ENCODE data around the gene SYCP2L. TPM values are rescaled to one million over a fixed set of nuclear protein-coding genes. Genes with fewer than 3 reads are reported as not detected.
"Not testable (repeated sequence)": the region's sequence is repeated elsewhere in the genome, so short reads cannot be mapped to it uniquely, and the experiment has no call there.

Gene SYCP2L
- total and polyA plus RNA-seq, 4 donors, result 0.49 to 5.3 (median 0.69) TPM

- no peaks in the 10 kb centered on the region for H3K4me1 ChIP-seq (ENCODE audit: control insufficient read depth in 5 of 5, insufficient read depth in 5 of 5, low read length in 5 of 5)
- H3K4me3 ChIP-seq, result no peak overlapping the region
- ATAC-seq (ENCODE audit: insufficient read depth, low FRiP score) (no peak), DNase-seq (no peak)
- H3K27me3 ChIP-seq (ENCODE audit: control insufficient read depth in 3 of 3, insufficient read depth in 3 of 3, low read length in 2 of 3), result no peaks in the 10 kb centered on the region
- WGBS, 2 donors, result 94 to 97% methylated on average over 2 of the region's 2 CpGs
- TF ChIP-seq, protein P1, sequence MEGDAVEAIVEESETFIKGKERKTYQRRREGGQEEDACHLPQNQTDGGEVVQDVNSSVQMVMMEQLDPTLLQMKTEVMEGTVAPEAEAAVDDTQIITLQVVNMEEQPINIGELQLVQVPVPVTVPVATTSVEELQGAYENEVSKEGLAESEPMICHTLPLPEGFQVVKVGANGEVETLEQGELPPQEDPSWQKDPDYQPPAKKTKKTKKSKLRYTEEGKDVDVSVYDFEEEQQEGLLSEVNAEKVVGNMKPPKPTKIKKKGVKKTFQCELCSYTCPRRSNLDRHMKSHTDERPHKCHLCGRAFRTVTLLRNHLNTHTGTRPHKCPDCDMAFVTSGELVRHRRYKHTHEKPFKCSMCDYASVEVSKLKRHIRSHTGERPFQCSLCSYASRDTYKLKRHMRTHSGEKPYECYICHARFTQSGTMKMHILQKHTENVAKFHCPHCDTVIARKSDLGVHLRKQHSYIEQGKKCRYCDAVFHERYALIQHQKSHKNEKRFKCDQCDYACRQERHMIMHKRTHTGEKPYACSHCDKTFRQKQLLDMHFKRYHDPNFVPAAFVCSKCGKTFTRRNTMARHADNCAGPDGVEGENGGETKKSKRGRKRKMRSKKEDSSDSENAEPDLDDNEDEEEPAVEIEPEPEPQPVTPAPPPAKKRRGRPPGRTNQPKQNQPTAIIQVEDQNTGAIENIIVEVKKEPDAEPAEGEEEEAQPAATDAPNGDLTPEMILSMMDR (IDR thresholded peaks at IDR 0.05; ENCODE audit: control extremely low read depth, extremely low read depth), result no peak
- H3K36me3 ChIP-seq (ENCODE audit: control insufficient read depth in 4 of 4, insufficient read depth in 4 of 4, low read length in 4 of 4), result no peaks in the 10 kb centered on the region
- no peak overlapping the region for H3K27ac ChIP-seq (ENCODE audit: low read depth in 1 of 2, low read length in 1 of 2)
- peaks cover 0 to 2% (median 0%) of the 10 kb centered on the region in 4 donors for H3K9me3 ChIP-seq (ENCODE audit: control insufficient read depth in 4 of 4, insufficient read depth in 3 of 4, low read length in 3 of 4)
- H3K9ac ChIP-seq (ENCODE audit: insufficient read depth in 1 of 2, low read length in 2 of 2), result no peak overlapping the region
Observed at GRCh38 chr6:10857259-10857658, 29.6 kb upstream of the SYCP2L start.

DNA sequence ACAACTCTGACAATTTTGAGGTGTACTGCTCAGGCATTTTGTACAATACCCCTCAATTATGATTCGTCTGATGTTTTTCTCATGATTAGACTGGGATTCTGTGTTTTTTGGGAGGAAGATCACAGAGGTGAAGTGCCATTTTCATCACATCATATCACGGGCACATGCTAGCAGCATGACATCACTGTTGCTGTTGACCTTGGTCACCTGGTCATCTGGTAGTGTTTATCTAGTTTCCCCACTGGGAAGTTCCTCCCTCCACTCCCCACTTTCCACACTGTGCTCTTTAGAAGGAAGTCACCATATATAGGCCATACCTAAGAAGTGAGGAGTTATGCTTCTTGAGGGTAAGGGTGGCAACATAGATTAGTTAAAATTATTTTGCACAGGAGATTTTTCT lies 25.8 kb upstream of the SYCP2L start:
- H3K9ac ChIP-seq (ENCODE audit: insufficient read depth in 1 of 2, low read length in 2 of 2), result no peak overlapping the region
- no peak for DNase-seq
- H3K27me3 ChIP-seq (ENCODE audit: control insufficient read depth in 3 of 3, insufficient read depth in 3 of 3, low read length in 2 of 3), result no peaks in the 10 kb centered on the region
- no peak overlapping the region for H3K4me3 ChIP-seq
- WGBS, 2 donors, result 91 to 93% methylated on average over 2 of the region's 2 CpGs
- no peak for ATAC-seq (ENCODE audit: insufficient read depth, low FRiP score)
- H3K36me3 ChIP-seq (ENCODE audit: control insufficient read depth in 4 of 4, insufficient read depth in 4 of 4, low read length in 4 of 4), result no peaks in the 10 kb centered on the region
- no peaks in the 10 kb centered on the region for H3K9me3 ChIP-seq (ENCODE audit: control insufficient read depth in 4 of 4, insufficient read depth in 3 of 4, low read length in 3 of 4)
- no peak overlapping the region for H3K27ac ChIP-seq (ENCODE audit: low read depth in 1 of 2, low read length in 1 of 2)
- H3K4me1 ChIP-seq (ENCODE audit: control insufficient read depth in 5 of 5, insufficient read depth in 5 of 5, low read length in 5 of 5), result no peaks in the 10 kb centered on the region
- TF ChIP-seq, protein P1 (IDR thresholded peaks at IDR 0.05; ENCODE audit: control extremely low read depth, extremely low read depth), result no peak

DNA sequence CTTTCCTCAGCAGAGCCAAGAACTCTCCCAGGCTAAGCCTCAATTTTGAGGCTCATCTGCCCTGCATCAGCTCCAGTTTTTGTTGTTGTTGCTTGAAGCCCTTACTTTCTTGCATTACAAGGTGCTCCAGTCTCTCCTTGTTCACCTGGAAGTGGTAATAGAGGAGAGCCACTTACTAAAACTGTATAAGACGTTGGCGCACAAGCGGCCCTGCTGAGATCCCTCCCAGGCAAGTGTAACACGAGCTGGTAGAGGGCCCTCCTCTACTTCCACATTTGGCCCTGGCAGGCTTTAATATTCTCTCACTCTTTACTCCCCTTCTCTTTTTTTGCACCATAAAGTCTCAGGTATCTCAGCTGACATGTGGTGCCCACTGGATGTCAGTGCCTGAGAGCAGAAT lies 24.5 kb upstream of the SYCP2L start:
- WGBS, 2 donors, result 77 to 80% methylated on average over 4 of the region's 4 CpGs
- TF ChIP-seq, protein P1 (IDR thresholded peaks at IDR 0.05; ENCODE audit: control extremely low read depth, extremely low read depth), result no peak

GRCh38 chr6:10863031-10863430 lies 23.8 kb upstream of the SYCP2L start:
- H3K4me3 ChIP-seq; H3K9me3 ChIP-seq (ENCODE audit: control insufficient read depth in 4 of 4, insufficient read depth in 3 of 4, low read length in 3 of 4); H3K4me1 ChIP-seq (ENCODE audit: control insufficient read depth in 5 of 5, insufficient read depth in 5 of 5, low read length in 5 of 5); H3K27ac ChIP-seq (ENCODE audit: low read depth in 1 of 2, low read length in 1 of 2); H3K9ac ChIP-seq (ENCODE audit: insufficient read depth in 1 of 2, low read length in 2 of 2); H3K27me3 ChIP-seq (ENCODE audit: control insufficient read depth in 3 of 3, insufficient read depth in 3 of 3, low read length in 2 of 3); H3K36me3 ChIP-seq (ENCODE audit: control insufficient read depth in 4 of 4, insufficient read depth in 4 of 4, low read length in 4 of 4); ATAC-seq (ENCODE audit: insufficient read depth, low FRiP score); DNase-seq: not testable (repeated sequence)
- 96 to 97% methylated on average over 7 of the region's 7 CpGs for WGBS, 2 donors

More for the DNA sequence above, 24.5 kb upstream of the SYCP2L start:
- H3K9me3 ChIP-seq (ENCODE audit: control insufficient read depth in 4 of 4, insufficient read depth in 3 of 4, low read length in 3 of 4), result no peaks in the 10 kb centered on the region
- H3K27ac ChIP-seq (ENCODE audit: low read depth in 1 of 2, low read length in 1 of 2), result no peak overlapping the region
- no peaks in the 10 kb centered on the region for H3K27me3 ChIP-seq (ENCODE audit: control insufficient read depth in 3 of 3, insufficient read depth in 3 of 3, low read length in 2 of 3)
- peak in 1 of 3 donors; percentile 24 for DNase-seq
- no peak for ATAC-seq (ENCODE audit: insufficient read depth, low FRiP score)
- no peaks in the 10 kb centered on the region for H3K36me3 ChIP-seq (ENCODE audit: control insufficient read depth in 4 of 4, insufficient read depth in 4 of 4, low read length in 4 of 4)
- H3K4me1 ChIP-seq (ENCODE audit: control insufficient read depth in 5 of 5, insufficient read depth in 5 of 5, low read length in 5 of 5), result no peaks in the 10 kb centered on the region
- H3K4me3 ChIP-seq, result no peak overlapping the region
- H3K9ac ChIP-seq (ENCODE audit: insufficient read depth in 1 of 2, low read length in 2 of 2), result no peak overlapping the region

GRCh38 chr6:10866709-10867108 lies 20.1 kb upstream of the SYCP2L start:
- not testable (repeated sequence) for H3K9me3 ChIP-seq (ENCODE audit: control insufficient read depth in 4 of 4, insufficient read depth in 3 of 4, low read length in 3 of 4)

More at GRCh38 chr6:10866709-10867108, 20.1 kb upstream of the SYCP2L start:
- not testable (repeated sequence) for H3K36me3 ChIP-seq (ENCODE audit: control insufficient read depth in 4 of 4, insufficient read depth in 4 of 4, low read length in 4 of 4); DNase-seq; H3K4me3 ChIP-seq; H3K27me3 ChIP-seq (ENCODE audit: control insufficient read depth in 3 of 3, insufficient read depth in 3 of 3, low read length in 2 of 3); H3K4me1 ChIP-seq (ENCODE audit: control insufficient read depth in 5 of 5, insufficient read depth in 5 of 5, low read length in 5 of 5); H3K9ac ChIP-seq (ENCODE audit: insufficient read depth in 1 of 2, low read length in 2 of 2); H3K27ac ChIP-seq (ENCODE audit: low read depth in 1 of 2, low read length in 1 of 2); ATAC-seq (ENCODE audit: insufficient read depth, low FRiP score)
- WGBS, 2 donors, result 89 to 91% methylated on average over 3 of the region's 3 CpGs
